HG03159 (cell line): ENCODE measurements around the gene TECRL.

Experiments used
- ATAC-seq: cut with Tn5 transposase; IDR thresholded peaks from one replicate; pipeline ENCODE4 v1.9.1; 2021; ENCODE audit warnings: mild to moderate bottlenecking, moderate library complexity; ENCODE audit not compliant: unreplicated experiment

Gene TECRL

GRCh38 chr4:64330143-64330542, 79.1 kb downstream of the TECRL start:
- ATAC-seq = no peak

GRCh38 chr4:64327237-64327636, 82.0 kb downstream of the TECRL start:
- no peak for ATAC-seq

GRCh38 chr4:64326507-64326906, 82.7 kb downstream of the TECRL start:
- ATAC-seq = no peak

GRCh38 chr4:64306255-64306565, 103.0 kb downstream of the TECRL start:
- ATAC-seq = no peak

GRCh38 chr4:64305565-64306254, 103.5 kb downstream of the TECRL start:
- no peak for ATAC-seq

- no peak for ATAC-seq
Observed at GRCh38 chr4:64272432-64272831, 136.8 kb downstream of the TECRL start.

- ATAC-seq = no peak
Observed at GRCh38 chr4:64271601-64272081, 137.6 kb downstream of the TECRL start.

GRCh38 chr4:64266669-64267068, 142.6 kb downstream of the TECRL start:
- no peak for ATAC-seq

GRCh38 chr4:64266263-64266662, 143.0 kb downstream of the TECRL start:
- no peak for ATAC-seq

GRCh38 chr4:64251781-64252180, 157.5 kb downstream of the TECRL start:
- ATAC-seq = no peak

GRCh38 chr4:64250488-64250887, 158.8 kb downstream of the TECRL start:
- no peak for ATAC-seq

GRCh38 chr4:64250061-64250460, 159.2 kb downstream of the TECRL start:
- no peak for ATAC-seq

- ATAC-seq = no peak
Observed at GRCh38 chr4:64248186-64248585, 161.1 kb downstream of the TECRL start.

- no peak for ATAC-seq
Observed at GRCh38 chr4:64230709-64231310, 178.4 kb downstream of the TECRL start.
